GM21390 (cell line): ENCODE measurements around the gene STIM1.

Experiments
- ATAC-seq: cut with Tn5 transposase; IDR thresholded peaks from one replicate; pipeline ENCODE4 v1.9.1; 2021; ENCODE audit not compliant: unreplicated experiment

STIM1 gene

DNA sequence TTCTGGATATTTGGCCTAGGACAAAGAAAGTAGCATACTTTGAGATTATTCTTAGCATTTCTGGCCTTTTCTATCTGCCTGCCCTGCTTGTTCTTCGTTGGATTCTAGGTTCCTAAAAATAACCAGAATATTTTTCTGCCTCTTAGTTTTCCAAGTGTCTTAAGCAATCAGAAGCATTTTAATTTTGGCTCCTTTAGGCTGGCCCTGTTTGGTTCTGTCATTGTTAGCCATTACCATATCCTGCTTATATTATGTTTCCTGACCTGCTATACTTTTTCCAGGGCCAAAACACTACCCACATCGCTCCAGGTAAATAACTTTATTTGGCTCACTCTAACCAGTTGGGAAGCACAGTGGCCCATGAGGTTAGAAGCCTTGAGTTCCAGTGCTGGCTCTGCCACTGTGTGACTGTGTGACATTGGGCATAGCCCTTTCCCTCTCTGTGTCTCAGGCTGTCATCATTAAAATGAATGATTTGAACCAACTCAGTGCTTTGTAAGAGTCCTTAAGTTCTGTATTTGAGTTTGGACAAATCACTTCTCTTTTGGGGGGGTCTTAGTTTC lies 91.1 kb downstream of the STIM1 start:
- ATAC-seq, result no peak

DNA sequence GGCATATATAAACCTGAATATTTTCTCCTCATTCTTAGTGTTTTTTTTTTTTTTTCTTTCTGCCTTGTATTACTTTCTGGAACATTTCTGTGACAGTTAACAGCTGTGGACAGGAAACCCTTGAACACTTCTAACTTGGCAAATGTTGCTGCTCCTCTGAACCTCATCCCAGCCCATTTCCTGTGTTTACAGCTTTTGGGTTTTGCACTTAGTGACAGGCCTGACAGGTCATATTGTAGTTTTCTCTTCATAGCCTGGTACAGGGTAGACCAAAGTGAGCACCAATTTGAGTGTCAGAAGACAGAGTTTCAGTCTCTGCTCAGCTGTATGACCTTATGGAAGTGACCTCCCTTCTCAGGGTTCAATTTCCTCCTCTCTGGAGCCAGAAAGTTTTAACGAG lies 91.6 kb downstream of the STIM1 start:
- ATAC-seq, result peak; percentile 77

DNA sequence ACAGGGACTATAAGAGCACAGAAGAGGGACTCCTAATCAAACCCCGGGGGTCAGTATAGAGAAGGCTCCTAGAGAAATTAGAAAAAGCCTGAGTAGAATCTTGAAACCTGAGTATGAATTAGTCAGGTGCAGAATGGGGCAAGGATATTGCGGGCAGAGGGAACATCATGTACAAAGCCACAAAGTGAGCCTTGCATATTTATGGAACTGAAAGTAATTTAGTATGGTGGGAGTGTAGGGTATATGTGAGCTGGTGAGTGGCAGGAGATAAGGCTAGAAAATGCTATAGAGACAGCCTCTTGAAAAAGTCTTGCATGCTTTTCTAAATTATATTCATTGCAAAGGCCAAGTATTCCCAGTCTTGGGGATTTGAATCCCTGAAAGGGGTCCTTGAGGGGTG lies 93.7 kb downstream of the STIM1 start:
- peak; percentile 61 for ATAC-seq

DNA sequence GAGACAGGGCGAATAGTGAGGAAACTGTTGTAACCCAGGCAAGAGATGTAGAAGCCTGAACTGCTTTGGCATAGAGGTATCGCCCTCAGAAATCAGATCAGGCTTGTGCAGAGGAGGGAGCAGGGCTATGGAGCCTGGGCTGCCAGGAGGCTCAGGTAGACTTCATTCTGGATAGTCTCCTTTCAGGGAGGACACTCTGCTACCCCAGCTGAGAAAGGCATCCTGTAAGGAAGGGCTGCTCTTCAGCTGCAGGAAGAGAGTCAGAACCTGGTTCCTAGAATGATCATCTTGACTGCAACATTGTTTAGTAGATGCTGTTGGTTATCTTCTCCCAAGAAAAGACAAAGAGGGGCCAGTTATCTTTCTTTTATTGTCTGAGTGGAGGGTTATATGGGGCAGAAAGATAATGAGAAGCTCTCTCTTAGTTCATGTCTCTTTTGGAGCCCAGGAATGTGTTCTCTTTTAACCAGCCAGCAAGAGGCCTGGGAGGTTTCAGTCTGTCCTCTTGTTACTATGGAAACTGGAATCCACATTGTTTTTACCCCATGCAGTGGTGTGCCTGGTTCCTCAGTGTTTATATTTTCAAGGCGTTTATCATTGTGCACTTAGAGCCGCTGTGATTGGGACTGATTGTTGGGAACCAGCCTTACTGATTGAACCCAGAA lies 95.7 kb downstream of the STIM1 start:
- no peak for ATAC-seq

DNA sequence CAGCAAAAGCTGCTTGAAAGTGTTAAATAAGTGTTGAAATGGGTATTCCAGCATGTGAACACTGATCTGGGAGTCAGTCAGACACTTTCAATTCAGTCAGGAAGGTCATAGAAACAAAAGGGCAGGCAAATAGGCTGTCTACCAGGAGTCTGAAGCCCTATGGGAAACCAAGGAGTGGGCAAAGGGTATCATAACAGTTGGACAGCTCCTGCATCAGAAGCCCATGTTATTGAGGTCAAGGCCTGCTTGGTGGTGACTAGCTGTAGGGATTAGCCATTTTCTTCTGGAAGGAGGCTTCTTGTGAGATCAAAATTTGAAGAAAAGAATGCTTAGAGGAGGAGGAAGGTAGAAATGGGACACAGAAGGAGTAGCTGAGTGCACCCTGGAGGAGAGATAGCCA lies 97.3 kb downstream of the STIM1 start:
- no peak for ATAC-seq

DNA sequence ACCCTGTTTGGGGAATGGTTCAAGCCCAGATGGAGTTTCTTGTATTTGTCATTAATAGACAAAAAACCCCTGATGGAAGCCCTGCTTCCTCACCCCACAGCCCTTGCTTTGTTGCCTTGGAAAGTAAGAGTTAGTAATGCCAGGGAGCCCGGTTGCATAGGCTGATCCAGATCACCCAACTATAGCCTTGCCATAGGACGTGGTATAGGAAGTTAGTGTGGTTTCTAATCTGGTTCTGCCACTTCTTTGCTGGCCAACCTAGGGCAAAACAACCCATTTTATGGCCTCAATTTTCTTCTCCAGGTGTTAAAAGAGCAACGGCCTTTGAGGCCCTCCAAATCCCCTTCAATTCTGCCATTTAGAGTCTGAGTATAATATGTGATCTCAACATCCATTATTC lies 97.9 kb downstream of the STIM1 start:
- no peak for ATAC-seq

DNA sequence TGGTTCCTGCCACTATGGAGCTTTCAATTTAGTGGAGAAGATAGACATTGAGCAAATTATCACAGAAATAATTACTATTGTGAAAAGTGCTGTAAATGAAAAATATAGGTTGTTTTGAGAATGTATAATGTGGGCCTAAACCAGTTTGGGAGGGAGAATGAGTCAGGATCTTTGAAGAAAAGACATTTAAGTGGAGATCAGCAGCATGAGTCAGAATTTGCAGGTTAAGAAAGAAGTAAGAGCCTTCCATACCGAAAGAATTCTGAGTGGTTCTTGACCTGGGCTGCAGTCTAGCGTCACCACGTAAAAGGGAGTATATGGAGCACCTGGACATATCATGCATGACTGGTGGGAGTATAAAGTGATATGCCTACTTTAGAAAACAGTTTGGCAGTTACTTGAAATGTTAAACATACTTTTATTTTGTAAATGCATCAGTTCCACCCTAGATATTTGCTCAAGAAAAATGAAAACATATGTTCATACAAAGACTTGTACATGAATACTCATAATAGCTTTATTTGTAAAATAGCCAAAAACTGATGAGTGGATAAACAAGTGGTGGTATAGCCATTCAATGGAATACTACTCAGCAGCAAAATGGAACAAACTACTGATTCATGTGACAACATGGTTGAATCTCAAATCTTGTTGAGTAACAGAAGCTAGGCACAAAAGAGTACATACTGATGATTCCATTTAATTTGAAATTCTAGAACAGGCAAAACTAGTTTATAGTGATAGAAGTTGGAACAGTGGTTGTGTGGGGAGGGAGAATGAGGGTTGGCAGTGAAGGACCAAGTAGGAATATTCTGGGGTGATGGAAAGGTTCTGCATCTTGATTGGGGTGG lies 99.2 kb downstream of the STIM1 start:
- ATAC-seq, result no peak

DNA sequence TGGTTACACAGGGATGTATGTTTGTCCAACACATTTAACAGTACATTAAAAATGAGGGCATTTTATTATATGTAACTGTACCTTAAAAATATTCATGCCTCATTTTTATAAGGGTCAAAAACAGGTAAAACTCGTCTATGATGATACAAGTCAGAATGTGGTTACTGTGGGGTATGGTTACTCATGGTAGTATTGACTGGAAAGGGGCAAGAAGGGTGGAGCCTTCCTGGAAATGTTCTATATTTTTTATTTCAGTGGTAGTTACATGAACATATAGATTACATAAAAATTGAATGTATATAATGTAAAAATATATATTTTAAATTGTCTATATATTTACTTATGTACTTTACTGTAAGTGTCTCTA lies 99.8 kb downstream of the STIM1 start:
- no peak for ATAC-seq

DNA sequence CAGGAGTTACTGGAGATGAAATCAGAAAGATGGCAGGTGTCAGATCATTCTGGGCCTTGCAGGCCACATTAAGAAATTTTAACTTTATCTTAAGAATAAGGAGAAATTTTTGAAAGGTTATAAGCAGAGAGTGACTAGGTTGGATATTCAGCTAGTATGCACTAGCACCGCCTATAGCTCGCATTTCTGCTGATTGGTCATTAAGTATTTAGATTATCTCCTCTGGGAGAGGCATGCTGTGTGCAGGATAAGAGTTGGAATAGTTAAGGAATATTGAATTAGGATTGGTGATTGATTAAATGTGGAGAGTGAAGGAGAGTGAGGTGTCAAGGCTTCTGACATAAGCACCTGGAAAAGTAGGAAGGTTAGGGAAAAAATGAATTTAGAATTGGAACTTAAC lies 100.6 kb downstream of the STIM1 start:
- no peak for ATAC-seq

DNA sequence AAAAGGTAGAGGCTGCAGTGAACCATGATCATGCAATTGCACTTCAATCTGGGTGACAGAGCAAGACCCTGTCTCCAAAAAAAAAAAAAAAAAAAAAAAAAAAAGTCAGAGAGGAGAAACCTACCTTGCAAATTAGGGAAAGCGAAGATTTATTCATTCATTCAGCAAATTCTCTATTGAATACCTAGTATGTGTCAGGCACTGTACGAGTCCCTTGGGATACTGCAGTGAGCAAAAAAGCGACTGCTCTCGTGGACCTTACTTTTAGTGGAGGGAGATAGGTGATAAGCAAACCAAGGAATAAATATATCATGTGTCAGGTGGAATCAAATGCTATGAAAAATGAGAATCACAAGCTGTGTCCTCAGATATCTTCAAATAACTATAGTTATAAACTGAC lies 101.3 kb downstream of the STIM1 start:
- ATAC-seq, result no peak

DNA sequence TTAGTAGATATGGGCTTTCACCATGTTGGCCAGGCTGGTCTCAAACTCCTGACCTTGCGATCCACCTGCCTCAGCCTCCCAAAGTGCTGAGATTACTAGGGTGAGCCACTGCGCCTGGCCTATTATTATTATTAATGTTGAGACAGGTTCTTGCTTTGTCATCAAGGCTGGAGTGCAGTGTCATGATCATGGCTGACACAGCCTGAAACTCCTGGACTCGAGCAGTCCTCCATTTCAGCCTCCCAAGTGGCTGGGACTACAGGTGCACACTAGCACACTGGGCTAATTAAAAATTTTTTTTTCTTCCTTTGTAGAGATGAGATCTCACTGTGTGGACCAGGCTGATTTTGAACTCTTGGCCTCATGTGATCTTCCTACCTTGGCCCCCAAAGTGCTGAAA lies 102.0 kb downstream of the STIM1 start:
- ATAC-seq, result no peak

DNA sequence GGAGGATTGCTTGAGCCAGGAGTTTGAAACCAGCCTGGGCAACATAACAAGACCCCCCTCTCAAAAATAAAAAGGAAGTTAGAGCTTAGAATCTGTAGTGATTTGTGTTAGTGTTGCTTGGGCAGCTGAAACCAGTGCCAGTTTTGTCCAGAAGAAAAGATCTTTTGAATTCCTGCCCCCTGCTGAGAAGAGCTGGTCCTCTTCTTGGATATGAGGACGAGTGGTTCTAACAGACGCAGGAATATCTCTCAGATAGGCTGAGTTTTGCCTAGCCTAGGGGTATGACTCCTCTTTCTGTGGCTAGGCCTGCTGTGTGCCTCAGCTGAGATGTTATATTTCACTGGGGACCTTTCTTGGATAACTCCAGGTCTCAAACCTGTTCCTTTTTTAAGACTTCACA lies 102.8 kb downstream of the STIM1 start:
- no peak for ATAC-seq

DNA sequence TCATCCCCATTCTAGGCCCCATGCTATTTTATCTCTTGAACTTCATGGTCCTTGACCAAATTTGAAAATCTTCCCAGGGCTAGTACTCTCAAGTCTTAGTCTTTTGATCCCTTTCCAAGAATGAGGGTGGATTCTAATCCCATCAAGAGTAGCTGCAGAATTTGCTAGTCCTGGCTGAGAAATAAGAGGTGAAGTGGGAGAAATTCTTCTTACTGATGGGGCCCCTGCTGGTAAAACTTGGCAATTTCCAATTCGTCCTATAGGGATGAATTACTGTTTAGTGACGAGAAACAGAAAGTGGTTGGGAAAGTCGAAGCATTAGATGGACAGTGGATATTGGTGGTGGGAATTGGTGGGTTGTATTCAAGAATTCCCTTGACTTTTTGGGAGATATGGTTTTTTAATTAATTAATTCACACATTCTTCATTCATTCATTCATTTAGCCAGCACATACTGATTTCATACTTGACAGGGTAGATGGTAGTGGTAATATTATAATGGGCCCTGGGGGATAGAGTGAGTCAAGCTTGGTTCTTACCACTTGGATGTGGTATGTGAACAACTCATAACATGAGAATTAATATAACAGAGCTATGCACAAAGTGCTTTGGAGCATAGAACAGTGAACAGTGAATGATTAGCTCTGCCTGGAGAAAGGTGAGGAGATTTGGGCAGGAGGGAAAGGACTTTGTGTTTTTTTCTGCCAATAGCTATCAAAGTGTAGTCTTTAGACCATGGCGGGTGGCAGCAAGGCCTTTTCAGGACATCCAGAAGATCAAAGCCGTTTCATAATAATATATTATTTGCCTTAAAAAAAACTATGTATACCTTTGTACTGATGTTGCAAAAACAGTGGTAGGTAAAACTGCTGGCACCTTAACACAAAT lies 103.8 kb downstream of the STIM1 start:
- no peak for ATAC-seq

DNA sequence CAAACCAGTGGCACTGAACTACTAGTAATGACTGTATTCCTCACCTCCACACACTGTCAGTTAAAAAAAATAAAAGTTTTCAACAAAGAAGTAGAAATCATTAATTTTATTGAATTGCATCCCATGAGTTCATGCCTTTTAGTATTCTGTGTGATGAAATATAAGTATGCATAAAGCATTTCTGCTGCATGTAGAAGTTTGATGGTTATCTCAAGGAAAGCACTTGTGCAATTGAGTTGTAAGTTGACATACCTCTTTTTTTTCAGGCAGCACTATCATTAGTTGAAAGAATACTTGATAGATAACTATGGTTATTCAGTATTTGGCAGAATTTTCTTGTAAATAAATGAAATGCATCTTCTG lies 104.4 kb downstream of the STIM1 start:
- ATAC-seq, result no peak

DNA sequence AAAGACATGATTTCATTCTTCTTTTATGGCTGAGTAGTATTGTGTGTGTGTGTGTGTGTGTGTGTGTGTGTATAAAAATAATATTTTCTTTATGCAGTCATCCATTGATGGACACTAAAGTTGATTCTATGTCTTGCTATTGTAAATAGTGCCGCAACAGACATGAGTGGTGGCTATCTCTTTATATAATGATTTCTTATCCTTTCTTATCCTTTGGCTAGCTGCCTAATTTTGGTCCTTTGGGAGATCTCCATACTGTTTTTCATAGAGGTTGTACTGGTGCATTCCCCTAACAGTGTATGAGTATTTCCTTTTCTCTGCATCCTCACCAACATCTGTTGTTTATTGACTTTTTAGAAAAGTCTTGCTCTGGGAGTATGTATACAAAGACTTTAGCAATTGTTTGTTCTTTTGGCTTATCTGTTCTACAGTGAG lies 107.0 kb downstream of the STIM1 start:
- no peak for ATAC-seq

DNA sequence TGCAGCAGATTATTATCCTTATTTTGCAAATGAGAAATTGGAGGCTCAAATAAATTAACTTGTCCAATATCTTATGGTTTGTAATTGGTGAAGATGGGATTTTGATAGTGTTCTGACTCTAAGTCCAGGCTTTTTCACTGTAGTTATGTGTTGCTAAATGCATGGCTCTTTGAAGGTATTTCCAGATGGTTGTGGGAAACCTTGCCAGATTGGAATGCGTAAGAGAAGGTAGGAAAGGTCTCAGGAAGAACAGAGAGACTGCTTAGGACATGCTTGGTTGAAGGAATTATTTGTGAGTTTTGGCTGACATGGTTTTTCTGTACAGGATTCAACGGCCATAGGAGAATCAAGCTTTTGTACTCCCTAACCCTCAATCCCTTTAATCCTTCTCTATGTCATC lies 108.6 kb downstream of the STIM1 start:
- no peak for ATAC-seq

DNA sequence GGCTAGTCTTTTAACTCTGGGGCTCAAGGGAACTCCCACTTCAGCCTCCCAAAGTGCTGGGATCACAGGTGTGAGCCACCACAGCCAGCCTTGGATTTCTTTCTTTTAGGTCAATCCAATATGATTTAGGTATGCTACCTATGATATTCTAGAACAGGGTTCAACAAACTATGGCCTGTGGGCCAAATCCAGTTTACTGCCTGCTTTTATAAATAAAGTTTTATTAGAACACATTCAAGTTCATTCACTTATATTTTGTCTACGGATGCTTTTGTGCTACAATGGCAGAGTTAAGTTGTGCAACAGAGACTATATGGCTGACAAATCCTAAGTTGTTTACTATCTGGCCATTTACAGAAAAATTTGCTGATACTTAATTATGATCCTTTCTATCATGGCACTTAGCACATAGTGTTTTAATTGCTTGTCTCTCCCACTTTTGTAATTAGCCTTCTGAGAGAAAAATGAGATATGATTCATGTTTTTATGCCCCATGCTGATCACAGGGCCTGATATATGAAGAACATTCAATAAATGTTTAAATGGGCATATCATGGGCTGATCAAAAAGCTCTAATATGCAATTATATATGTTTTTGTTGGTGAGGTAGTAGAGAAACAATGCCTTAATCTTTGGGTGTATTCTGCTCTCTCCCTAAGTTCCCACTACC lies 109.6 kb downstream of the STIM1 start:
- no peak for ATAC-seq

DNA sequence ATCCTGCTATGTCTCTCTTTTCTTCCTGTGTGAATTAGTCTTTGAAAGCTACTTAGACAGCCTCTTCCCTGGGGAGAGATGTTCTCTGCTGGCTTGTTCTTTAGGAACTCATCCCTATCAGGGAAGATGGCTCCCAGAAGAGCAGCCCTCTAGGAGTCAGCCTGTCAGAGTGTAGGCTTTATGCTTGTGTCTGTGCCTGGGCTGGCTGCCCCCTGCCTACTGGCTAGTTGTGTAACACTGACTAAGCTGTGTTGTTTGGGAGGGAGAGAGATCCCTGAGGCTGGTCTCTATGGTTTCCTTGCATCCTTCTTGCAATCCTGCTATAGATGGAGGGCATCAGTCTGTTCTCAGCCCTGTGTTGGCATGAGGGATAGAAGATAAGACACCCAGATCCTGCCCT lies 112.2 kb downstream of the STIM1 start:
- no peak for ATAC-seq

DNA sequence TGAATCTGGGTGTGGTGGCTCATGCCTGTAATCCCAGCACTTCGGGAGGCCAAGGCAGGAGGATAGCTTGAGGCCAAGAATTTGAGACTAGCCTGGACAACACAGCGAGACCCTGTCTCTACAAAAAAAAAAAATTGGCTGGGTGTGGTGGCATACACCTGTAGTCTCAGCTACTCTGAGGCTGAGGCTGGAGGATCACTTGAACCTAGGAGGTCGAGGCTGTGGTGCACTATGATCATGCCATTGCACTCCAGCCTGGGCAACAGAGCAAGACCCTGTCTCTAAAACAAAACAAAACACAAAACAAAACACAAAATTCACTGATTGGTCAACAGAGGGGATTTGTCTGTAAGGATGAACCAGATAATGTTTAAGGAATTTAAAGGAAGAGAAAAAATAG lies 113.7 kb downstream of the STIM1 start:
- no peak for ATAC-seq

DNA sequence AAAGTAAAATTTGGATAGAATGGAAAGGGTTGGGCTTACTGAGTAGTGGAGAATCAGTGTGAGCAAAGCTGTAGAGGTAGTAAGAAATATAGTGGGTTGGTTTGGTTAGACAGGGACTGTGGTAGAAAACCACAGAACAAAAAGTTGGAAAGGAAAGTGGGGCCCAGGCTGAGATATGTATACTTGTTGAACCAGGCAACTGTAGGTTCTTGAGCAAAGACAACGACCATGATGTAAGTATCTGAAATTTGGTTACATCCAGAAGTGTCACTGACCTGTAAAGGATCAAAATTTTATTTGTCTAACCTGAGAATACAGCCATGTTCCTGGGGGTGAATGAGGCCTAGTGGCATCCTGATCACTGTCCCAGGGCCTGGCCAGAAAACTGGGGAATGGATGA lies 114.1 kb downstream of the STIM1 start:
- peak; percentile 59 for ATAC-seq

DNA sequence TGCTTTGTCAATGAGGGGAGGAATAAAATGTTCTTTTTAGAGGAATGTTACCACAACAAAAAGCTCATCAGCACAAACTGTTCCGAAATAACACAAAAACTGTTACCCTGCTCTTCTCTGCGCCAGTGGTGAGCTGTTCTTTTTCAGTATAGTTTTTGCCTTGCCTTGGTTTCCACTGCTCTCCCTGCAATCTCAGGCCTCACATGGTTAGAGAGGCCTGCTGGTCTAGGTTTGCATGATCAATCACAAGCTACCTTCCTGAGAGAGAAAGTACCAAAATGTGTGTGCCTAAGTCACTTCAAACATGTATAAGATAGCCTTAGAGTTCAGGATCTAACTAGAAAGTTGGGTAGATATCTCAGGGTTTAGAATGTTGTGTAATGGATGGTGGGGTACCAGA lies 114.6 kb downstream of the STIM1 start:
- no peak for ATAC-seq
